ENCODE data around the gene EFCC1. TPM values are rescaled to one million over a fixed set of nuclear protein-coding genes. Genes with fewer than 3 reads are reported as not detected.

EFCC1 gene
- total RNA-seq, 1 donor from 2014 or later, result 0.07 TPM

GRCh38 chr3:129030611-129031010, 29.5 kb downstream of the EFCC1 start:
- intact Hi-C loops (cut with micrococcal nuclease), result no loop called here

- intact Hi-C loops (cut with micrococcal nuclease), result no loop called here
These were observed 30.5 kb downstream of the EFCC1 start for GRCh38 chr3:129031476-129032215.

DNA sequence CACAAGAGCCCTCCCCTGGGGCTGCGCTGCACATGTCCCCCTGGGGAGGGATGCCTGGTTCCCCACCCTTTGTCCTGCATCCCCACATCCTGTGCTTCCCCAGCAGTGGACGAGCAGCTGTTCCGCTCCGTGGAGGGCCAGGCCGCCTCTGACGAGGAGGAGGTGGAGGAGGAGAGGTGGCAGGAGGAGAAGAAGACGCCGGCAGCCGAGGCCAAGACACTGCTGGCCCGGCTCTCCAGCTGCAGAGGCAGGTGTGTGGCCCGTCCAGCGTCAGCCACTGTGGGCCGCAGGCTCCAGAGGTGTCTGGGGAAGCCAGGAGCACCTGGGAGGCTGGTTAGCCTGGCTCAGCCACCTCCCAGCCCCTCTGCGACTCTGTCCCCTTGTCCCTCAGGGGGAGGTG, 31.6 kb downstream of the EFCC1 start:
- intact Hi-C loops (cut with micrococcal nuclease), result no loop called here

GRCh38 chr3:129033151-129033550, 32.0 kb downstream of the EFCC1 start:
- intact Hi-C loops (cut with micrococcal nuclease), result no loop called here

DNA sequence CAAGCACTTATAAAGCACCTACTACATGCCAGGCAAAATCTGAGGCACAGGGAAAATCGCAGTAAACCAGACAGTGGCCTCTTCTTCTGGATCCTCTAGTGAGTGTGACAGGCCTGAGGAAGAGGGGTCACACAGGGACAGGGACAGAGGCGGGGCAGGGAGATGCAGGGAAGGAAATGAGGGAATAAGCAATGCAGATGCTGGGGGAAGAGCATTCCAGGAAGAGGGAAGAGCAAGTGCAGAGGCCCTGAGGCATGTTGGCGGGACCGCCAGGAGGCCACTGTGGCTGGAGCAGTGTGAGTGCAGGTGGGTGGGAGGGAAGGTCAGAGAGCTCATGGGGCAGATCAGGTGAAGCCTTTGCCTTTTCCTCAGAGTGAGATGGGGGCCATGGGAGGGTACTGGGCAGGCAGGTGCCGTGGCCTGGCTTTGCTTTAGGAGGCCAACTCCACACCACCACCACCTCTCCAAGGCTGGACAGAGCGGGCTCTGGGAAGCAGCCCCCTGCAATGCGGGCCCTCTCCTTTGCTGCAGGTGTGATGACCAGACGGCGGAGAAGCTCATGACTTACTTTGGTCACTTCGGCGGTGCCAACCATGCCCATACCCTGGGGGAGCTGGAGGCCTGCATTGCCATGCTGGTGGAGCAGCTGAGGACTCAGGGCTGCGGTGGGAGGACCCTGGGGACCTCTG, 32.7 kb downstream of the EFCC1 start:
- intact Hi-C loops (cut with micrococcal nuclease), result no loop called here

- intact Hi-C loops (cut with micrococcal nuclease), result no loop called here
These were observed 33.5 kb downstream of the EFCC1 start for GRCh38 chr3:129034642-129035041.

DNA sequence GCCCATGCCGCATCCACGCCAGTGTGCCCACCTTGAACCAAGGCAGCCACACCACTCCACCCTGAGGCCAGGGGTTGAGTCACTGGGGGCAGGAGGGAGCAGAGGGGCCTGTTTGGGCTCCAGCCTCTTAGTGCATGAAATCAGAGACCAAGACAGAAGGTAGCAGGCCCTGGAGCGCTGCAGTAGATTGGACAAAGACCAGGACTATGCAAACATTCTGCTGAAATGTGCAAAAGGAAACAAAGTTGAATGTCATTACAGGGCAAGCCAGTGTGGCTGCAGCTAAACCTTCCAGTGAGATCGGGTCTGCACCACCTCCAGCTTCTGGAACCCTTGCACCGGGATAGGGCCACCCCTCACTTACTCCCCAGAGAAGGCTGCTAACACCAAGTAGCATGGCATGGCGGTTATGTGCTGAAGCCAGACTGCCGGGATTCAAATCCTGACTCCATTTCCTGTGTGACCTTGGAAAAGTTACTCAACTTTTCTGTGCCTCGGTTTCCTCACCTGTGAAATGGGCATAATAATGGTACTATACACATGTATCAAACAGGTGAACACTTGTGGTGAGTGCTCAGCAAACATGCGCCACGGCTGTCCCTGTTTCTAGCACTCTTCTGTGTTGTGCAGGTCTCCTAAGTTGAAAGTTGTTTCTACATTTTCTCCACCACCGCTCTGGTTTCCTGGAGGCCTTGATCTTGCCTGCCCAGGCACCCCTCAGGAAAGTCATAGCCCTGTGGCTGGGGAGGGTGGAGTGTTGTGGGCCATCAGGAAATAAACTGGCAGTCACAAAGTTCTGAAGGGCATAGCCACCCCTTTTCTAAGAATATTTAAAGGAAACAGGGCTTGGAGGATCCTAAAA, 34.5 kb downstream of the EFCC1 start:
- intact Hi-C loops (cut with micrococcal nuclease), result no loop called here

- intact Hi-C loops (cut with micrococcal nuclease), result no loop called here
These were observed 35.4 kb downstream of the EFCC1 start for GRCh38 chr3:129036222-129037092.

GRCh38 chr3:129037093-129037419, 36.0 kb downstream of the EFCC1 start:
- intact Hi-C loops (cut with micrococcal nuclease), result no loop called here

DNA sequence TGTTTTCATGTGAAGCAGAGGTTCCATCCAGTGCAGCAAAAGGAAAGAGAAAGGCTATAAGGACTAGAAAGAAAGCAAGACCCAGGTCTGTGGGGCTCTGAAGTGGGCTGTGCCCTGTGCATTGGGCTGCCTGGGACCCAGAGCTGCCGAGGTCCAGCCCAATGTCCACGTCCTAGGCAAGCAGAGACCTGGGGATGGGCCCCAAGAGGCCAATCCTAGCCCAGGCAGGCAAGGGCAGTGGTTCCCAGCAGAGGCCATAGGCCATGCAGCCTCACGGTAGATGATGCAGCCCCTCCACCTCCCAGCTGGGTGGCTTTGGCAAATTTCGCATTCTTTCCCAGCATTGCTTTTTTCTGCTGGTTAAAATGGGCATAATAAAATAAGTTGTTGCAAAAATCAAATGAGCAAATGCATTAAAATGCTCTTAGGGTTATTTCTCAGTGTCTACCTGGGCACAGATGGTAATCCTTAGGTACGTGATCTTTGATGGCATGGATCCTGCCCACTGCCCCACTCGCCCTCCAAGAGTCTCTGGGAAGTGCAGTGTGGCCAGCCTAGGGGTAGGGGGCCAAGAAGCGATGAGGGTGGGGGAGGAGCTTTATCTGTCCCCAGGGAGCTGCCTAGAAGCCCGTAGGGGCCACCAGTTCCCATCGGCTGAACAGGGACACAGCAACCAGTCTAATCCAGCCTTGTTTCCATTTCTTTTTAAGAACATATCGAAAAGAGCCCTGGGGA, 37.2 kb downstream of the EFCC1 start:
- intact Hi-C loops (cut with micrococcal nuclease), result no loop called here

DNA sequence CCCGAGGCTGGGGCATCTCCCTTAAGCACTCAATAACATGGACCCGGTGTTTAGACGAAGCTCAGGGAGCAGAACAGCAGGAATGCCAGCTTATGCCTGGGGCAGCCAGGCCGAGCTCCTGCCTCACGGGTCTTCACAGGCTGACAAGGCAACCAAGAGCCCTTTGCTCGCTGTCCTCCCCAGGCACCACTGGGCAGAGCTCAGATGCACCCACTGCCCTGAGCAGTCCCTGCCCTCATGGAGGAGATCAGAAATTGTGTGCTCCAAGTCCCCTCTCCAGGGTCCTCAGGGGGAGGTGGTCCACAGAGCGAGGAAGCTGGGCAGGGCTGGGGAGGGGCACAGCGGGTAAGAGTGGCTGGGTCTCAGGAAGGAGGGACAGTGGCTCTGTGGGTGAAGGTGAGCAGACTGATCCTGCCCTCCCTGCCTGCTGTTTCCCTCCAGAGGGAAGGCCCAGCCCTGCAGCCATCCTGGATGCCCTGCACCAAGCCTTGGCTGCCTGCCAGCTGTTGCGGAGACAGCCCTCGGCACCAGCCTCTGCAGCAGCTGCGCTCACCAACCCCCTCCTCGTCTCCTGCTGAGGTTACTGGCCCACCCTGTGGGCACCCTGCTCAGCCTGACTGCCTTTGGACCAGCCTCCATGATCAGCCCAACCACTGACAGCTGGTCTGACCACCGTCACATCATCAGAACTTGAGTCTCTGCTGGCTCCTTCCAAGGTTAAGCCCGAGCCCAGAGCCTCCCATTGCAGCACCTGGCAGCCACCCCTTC, 38.4 kb downstream of the EFCC1 start:
- intact Hi-C loops (cut with micrococcal nuclease), result no loop called here

DNA sequence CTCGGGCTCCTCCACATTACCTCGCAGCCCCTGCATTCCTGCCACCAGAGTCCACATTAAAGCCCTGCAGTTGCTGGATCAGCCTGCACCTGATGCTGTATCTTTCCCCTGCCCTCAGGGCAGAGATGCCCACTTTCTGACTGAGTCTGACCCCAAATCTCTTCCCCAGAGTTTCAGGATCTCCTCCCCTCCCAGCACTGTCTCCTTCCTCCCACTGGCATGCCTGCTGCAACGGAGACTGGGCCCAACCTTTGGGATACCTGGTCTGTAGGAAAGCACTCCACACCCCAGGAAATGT, 38.9 kb downstream of the EFCC1 start:
- intact Hi-C loops (cut with micrococcal nuclease), result no loop called here

- intact Hi-C loops (cut with micrococcal nuclease), result no loop called here
These were observed 39.6 kb downstream of the EFCC1 start for GRCh38 chr3:129040579-129041300.

DNA sequence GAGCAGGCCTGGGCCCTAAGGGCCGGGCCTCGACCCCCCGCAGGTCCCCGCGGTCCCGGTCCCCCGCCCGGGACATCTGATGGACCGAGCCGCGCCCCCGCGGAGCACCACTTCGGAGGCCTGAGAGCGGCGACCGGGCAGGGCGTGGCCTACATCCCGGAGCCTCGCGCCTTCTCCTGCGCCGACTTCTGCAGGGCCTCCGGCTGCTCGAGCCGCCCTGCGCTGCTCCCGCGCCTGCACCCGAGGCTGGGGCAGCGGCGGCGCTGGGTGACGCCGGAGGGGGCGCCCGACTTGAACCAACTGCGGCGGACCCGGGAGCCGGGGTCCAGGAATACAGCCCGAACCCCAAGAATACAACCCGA, 44.6 kb downstream of the EFCC1 start:
- intact Hi-C loops (cut with micrococcal nuclease), result no loop called here

- intact Hi-C loops (cut with micrococcal nuclease), result no loop called here
These were observed 45.1 kb downstream of the EFCC1 start for GRCh38 chr3:129046037-129046731.

DNA sequence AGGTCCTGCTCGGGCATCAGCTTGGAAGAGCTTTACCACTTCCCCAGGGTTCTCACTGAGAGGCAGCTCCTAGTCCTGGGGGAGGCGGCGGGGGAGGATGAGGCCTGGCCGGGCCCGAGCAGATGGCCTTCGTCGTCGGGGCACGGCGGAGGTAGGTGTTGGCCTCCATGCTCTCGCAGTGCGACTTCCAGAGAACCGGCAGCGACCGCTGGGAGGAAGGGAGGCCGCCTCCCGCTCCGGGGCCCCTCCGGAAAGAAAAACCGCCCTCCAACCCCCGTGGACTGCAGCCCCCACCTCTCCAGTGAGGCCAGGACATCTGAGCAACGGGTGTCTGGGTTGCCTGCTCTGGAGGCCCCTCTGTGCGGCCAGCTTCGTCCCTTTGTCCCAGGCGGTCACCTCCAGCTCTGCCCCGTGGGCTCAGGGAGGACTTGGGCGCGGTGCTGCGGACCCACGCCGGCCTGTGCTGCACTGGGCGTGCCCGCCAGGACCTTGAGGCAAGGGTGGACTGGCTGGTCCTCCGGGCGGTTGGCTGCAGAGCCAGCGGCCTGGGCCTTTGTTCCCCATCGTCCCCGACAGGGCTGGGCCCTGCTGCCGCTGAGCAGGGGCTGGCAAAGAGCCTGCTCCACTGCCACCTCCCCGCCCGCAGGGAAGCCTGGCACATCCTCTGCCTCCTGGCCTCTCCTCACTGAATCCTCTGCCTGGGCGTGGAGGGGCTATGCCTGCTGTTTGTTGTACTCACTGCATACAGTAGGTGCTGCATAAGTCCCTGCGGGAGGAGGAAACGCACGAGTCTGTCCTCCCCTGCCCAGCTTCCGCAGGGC, 45.8 kb downstream of the EFCC1 start:
- intact Hi-C loops (cut with micrococcal nuclease), result no loop called here

DNA sequence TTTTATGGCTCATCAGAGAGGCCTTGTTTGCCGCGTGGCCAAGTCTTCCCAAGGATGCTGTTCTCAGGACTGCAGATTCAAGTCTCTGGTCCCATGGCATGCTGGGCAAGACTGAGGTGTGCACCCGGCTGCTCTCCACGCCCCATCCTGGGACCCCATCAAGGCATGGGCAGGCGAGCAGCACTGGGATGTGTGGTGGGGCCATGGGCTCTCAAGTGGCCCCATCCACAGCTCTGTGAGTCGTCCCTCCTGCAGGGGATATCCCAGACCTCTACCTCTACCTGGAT, 46.4 kb downstream of the EFCC1 start:
- intact Hi-C loops (cut with micrococcal nuclease), result no loop called here
